Natural killer cell treated with Interleukin-12 subunit alpha and Interleukin-12 subunit beta and Interleukin-15 and Interleukin-18, amount 100 ng/mL, for 72 hours (primary cell): Measurements from ENCODE around the gene ADAD1. TPM values are rescaled to one million over a fixed set of nuclear protein-coding genes. Genes with fewer than 3 reads are reported as not detected.

Source experiments
- ATAC-seq, 2 donors: fragments of 150-1000 bp; cut with Tn5 transposase in 1 of 2; sonication (Bioruptor Pico), chemical (Tn5 transposase) in 1 of 2; 2 replicates each; pipeline ENCODE4 v1.10.0; 2021
- DNase-seq: peaks from one replicate; pipeline ENCODE4 v3.0.0; 2022; ENCODE audit warnings: low spot score
- H3K27ac Mint-ChIP-seq, 2 donors: 1 replicate in 1 of 2; 2 replicates in 1 of 2; pipeline ENCODE4 v1.8.0; 2022; ENCODE audit warnings: mixed read lengths in 2 of 2, mild to moderate bottlenecking in 1 of 2, moderate library complexity in 1 of 2
- H3K27me3 Mint-ChIP-seq, 2 donors: 1 replicate in 1 of 2; 2 replicates in 1 of 2; pipeline ENCODE4 v1.8.0; 2022; ENCODE audit warnings: mixed read lengths in 2 of 2
- H3K36me3 Mint-ChIP-seq: one replicate; pipeline ENCODE4 v1.8.0; 2022; ENCODE audit warnings: mixed read lengths
- H3K4me1 Mint-ChIP-seq, 2 donors: 1 replicate in 1 of 2; 2 replicates in 1 of 2; pipeline ENCODE4 v1.8.0; 2022; ENCODE audit warnings: low read depth in 2 of 2, mixed read lengths in 2 of 2, mild to moderate bottlenecking in 1 of 2
- H3K4me3 Mint-ChIP-seq: one replicate; pipeline ENCODE4 v1.8.0; 2022; ENCODE audit warnings: mixed read lengths
- H3K9me3 Mint-ChIP-seq: 2 replicates; pipeline ENCODE4 v1.8.0; 2022; ENCODE audit warnings: mixed read lengths
- total RNA-seq, 2 donors: library from RNA; stranded (reverse); gene quantifications; one replicate each; pipeline ENCODE4 v1.2.3, GENCODE V29; 2022

The ADAD1 gene
- total RNA-seq, 2 donors from 2014 or later = not detected

GRCh38 chr4:122476745-122477144 is 97.9 kb downstream of the ADAD1 start:
- no peaks in the 10 kb centered on the region for H3K36me3 Mint-ChIP-seq
- H3K27ac Mint-ChIP-seq = no peak overlapping the region
- H3K9me3 Mint-ChIP-seq = peaks cover 4% of the 10 kb centered on the region
- H3K4me3 Mint-ChIP-seq = no peak overlapping the region
- H3K4me1 Mint-ChIP-seq = no peaks in the 10 kb centered on the region
- no peak for ATAC-seq
- DNase-seq = no peak
- H3K27me3 Mint-ChIP-seq = peaks cover 0 to 2% of the 10 kb centered on the region in 2 donors

Other genes with a start within 250 kb of the ADAD1 start
- gene BLTP1, start 226.7 kb upstream of the ADAD1 start, total RNA-seq = 10 to 100 TPM; 34.9 to 45.2 TPM
- 1 to 10 TPM in 1 of 2 donors, not detected in 1; 1.1 TPM for gene IL2, start 77.7 kb downstream of the ADAD1 start, total RNA-seq
- 1 to 10 TPM in 1 of 2 donors, under 1 TPM in 1; 0.50 to 1.7 TPM for gene IL21, start 242.1 kb downstream of the ADAD1 start, total RNA-seq